Thyroid gland (tissue), 4 donors: ENCODE data around the gene TP73.

Experiments
- CTCF ChIP-seq, 6 experiments: fragments of 200-600 bp in 3 of 6; fragments of 450-650 bp in 3 of 6; sonication (generic) in 3 of 6; IDR thresholded peaks; one replicate each; pipeline ENCODE4 v1.5.1; 2016 to 2019; ENCODE audit warnings: antibody characterized with exemption in 6 of 6, mild to moderate bottlenecking in 2 of 6, inconsistent platforms in 1 of 6, moderate library complexity in 1 of 6
- POLR2A ChIP-seq, 2 donors: fragments of 450-650 bp; IDR thresholded peaks; one replicate each; pipeline ENCODE4 v1.6.1; 2017; ENCODE audit warnings: antibody characterized with exemption in 2 of 2, mild to moderate bottlenecking in 2 of 2, moderate library complexity in 1 of 2

- TF ChIP-seq POLR2A (IDR thresholded peaks at IDR 0.05) = no peak
- no peak for TF ChIP-seq CTCF (IDR thresholded peaks at IDR 0.05)
Measured at GRCh38 chr1:3721955-3722465, 69.7 kb downstream of the TP73 start.
